GM12878 (cell line): ENCODE measurements around the gene LOXL3.

ENCODE experiments used
- DPF2 ChIP-seq: fragments of 450-650 bp; IDR thresholded peaks from 2 replicates; pipeline ENCODE4 v1.6.1; 2017; ENCODE audit warnings: mild to moderate bottlenecking
- EZH2 ChIP-seq: IDR thresholded peaks from 2 replicates; pipeline ENCODE4 v1.6.1; 2012; ENCODE audit warnings: low read depth, mild to moderate bottlenecking, control low read depth, inconsistent platforms, low read length, borderline replicate concordance; ENCODE audit not compliant: control insufficient read depth
- FOXM1 ChIP-seq: IDR thresholded peaks from 2 replicates; pipeline ENCODE4 v1.6.1; 2012; ENCODE audit warnings: low read depth, mild to moderate bottlenecking, inconsistent platforms, low read length, moderate library complexity
- GABPA ChIP-seq: IDR thresholded peaks from 2 replicates; pipeline ENCODE4 v1.6.1; 2014; ENCODE audit warnings: antibody characterized with exemption, low read depth, mild to moderate bottlenecking, inconsistent platforms
- NBN ChIP-seq: fragments of 450-650 bp; IDR thresholded peaks from 2 replicates; pipeline ENCODE4 v1.6.1; 2016
- POLR2AphosphoS5 ChIP-seq: IDR thresholded peaks from 2 replicates; pipeline ENCODE4 v1.6.1; 2011; ENCODE audit warnings: mild to moderate bottlenecking, low read length, inconsistent platforms
- RAD21 ChIP-seq: IDR thresholded peaks from 2 replicates; pipeline ENCODE4 v1.6.1; 2011; ENCODE audit warnings: mild to moderate bottlenecking, low read depth, low read length, moderate library complexity; ENCODE audit not compliant: insufficient read depth
- SIN3A ChIP-seq: IDR thresholded peaks from 2 replicates; pipeline ENCODE4 v1.6.1; 2012; ENCODE audit warnings: low read depth, low read length, improper control_type of control experiment
- SUPT20H ChIP-seq: IDR thresholded peaks from 2 replicates; pipeline ENCODE4 v1.6.1; 2011; ENCODE audit warnings: low read depth, mild to moderate bottlenecking, low read length, moderate library complexity, borderline replicate concordance; ENCODE audit not compliant: control insufficient read depth
- TF ChIP-seq, protein P1 (sequence below), 3 experiments: IDR thresholded peaks in 2 of 3; conservative IDR thresholded peaks in 1 of 3; 2 replicates each; pipeline ENCODE4 v1.5.1; 2011; ENCODE audit warnings: low read depth in 3 of 3, low read length in 3 of 3, mild to moderate bottlenecking in 3 of 3, control low read depth in 2 of 3, moderate library complexity in 2 of 3, inconsistent platforms in 1 of 3, mixed read lengths in 1 of 3; ENCODE audit not compliant: control insufficient read depth in 2 of 3, insufficient read depth in 1 of 3; ENCODE audit errors: extremely low read depth in 1 of 3
- TF ChIP-seq, protein P2 (sequence below): IDR thresholded peaks from 2 replicates; pipeline ENCODE4 v1.6.1; 2012; ENCODE audit warnings: low read depth, low read length, improper control_type of control experiment

DNA sequence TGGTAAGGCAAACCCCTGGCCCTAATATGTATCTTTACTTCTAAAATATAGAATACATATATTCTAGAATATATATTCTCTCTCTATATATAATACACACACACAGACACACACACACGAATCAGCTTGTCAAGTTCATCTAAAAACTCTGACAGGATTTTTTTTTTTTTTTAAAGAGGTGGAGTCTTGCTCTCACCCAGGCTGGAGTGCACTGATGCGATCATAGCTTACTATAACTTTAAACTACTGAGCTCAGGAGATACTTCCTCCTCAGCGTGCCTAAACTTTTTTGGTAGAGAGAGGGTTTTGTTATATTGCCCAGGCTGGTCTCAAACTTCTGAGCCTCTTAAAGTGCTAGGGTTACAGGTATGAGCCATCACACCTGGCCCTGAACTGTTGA is 45.9 kb upstream of the LOXL3 start:
- TF ChIP-seq, protein P1, sequence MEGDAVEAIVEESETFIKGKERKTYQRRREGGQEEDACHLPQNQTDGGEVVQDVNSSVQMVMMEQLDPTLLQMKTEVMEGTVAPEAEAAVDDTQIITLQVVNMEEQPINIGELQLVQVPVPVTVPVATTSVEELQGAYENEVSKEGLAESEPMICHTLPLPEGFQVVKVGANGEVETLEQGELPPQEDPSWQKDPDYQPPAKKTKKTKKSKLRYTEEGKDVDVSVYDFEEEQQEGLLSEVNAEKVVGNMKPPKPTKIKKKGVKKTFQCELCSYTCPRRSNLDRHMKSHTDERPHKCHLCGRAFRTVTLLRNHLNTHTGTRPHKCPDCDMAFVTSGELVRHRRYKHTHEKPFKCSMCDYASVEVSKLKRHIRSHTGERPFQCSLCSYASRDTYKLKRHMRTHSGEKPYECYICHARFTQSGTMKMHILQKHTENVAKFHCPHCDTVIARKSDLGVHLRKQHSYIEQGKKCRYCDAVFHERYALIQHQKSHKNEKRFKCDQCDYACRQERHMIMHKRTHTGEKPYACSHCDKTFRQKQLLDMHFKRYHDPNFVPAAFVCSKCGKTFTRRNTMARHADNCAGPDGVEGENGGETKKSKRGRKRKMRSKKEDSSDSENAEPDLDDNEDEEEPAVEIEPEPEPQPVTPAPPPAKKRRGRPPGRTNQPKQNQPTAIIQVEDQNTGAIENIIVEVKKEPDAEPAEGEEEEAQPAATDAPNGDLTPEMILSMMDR (IDR thresholded peaks at IDR 0.05 in 2 of 3, conservative IDR thresholded peaks at IDR 0.05 in 1 of 3; ENCODE audit: control insufficient read depth in 2 of 3, extremely low read depth in 1 of 3, insufficient read depth in 1 of 3, low read depth in 3 of 3, low read length in 3 of 3): no peak
- TF ChIP-seq, protein P2, sequence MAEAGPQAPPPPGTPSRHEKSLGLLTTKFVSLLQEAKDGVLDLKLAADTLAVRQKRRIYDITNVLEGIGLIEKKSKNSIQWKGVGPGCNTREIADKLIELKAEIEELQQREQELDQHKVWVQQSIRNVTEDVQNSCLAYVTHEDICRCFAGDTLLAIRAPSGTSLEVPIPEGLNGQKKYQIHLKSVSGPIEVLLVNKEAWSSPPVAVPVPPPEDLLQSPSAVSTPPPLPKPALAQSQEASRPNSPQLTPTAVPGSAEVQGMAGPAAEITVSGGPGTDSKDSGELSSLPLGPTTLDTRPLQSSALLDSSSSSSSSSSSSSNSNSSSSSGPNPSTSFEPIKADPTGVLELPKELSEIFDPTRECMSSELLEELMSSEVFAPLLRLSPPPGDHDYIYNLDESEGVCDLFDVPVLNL: no peak
- TF ChIP-seq POLR2AphosphoS5 (no peak), NBN (no peak), FOXM1 (no peak), GABPA (no peak), EZH2 (no peak), DPF2 (no peak), SUPT20H (no peak), SIN3A (no peak), RAD21 (no peak)
